B cell (primary cell): ENCODE data around the gene RAE1. TPM values are rescaled to one million over a fixed set of nuclear protein-coding genes. Genes with fewer than 3 reads are reported as not detected.

Experiments
- ATAC-seq: fragments of 200-7000 bp; cut with Tn5 transposase; one replicate; pipeline ENCODE4 v1.10.0; 2021; ENCODE audit warnings: low read depth, mild to moderate bottlenecking, moderate number of reproducible peaks, moderate library complexity
- CTCF ChIA-PET: fragments of 350-600 bp; sonication (Branson Sonifier 250); formaldehyde crosslinking; loops from one replicate; lab custom pipeline; 2021; ENCODE audit warnings: antibody characterized with exemption, inconsistent platforms; lab: Charles Lee
- POLR2A ChIA-PET: fragments of 350-600 bp; sonication (Branson Sonifier 250); formaldehyde crosslinking; loops from one replicate; lab custom pipeline; 2021; ENCODE audit warnings: antibody characterized with exemption; lab: Charles Lee
- DNase-seq: peaks from one replicate; pipeline ENCODE4 v3.0.0; 2013
- H2AFZ ChIP-seq: 2 replicates; pipeline ENCODE4 v1.6.1; 2012; ENCODE audit warnings: mild to moderate bottlenecking, low read depth, low read length; ENCODE audit not compliant: insufficient read depth, poor library complexity, severe bottlenecking
- H3K27ac ChIP-seq, 2 donors: 1 replicate in 1 of 2; 2 replicates in 1 of 2; pipeline ENCODE4 v1.5.1; 2012 to 2013; ENCODE audit warnings: low read length in 2 of 2, mild to moderate bottlenecking in 2 of 2, moderate library complexity in 1 of 2
- H3K27me3 ChIP-seq, 4 experiments: fragments of 200-600 bp in 1 of 4; sonication (generic) in 1 of 4; replicated peaks in 1 of 4; 1 replicate in 2 of 4; 2 replicates in 2 of 4; pipeline versions ENCODE4 v1.6.1 to v1.7.0; 2013 to 2016; ENCODE audit warnings: low read length in 3 of 4, mild to moderate bottlenecking in 2 of 4, mixed read lengths in 1 of 4, moderate library complexity in 1 of 4; ENCODE audit not compliant: insufficient read depth in 4 of 4, control insufficient read depth in 3 of 4; ENCODE audit errors: control extremely low read depth in 1 of 4
- H3K36me3 ChIP-seq, 2 experiments: replicated peaks in 1 of 2; 1 replicate in 1 of 2; 2 replicates in 1 of 2; pipeline versions ENCODE4 v1.6.1 to v1.7.1; 2013; ENCODE audit warnings: low read length in 1 of 2; ENCODE audit not compliant: insufficient read depth in 2 of 2, control insufficient read depth in 1 of 2; ENCODE audit errors: control extremely low read depth in 1 of 2, extremely low read depth in 1 of 2
- H3K4me1 ChIP-seq, 2 donors: fragments of 200-600 bp in 1 of 2; sonication (generic) in 1 of 2; 1 replicate in 1 of 2; 2 replicates in 1 of 2; pipeline versions ENCODE4 v1.5.1 to v1.6.1; 2013 to 2017; ENCODE audit warnings: low read length in 2 of 2; ENCODE audit not compliant: control insufficient read depth in 2 of 2, insufficient read depth in 2 of 2
- H3K4me2 ChIP-seq: replicated peaks from 2 replicates; pipeline ENCODE3; 2012; ENCODE audit warnings: mild to moderate bottlenecking, low read depth, low read length; ENCODE audit not compliant: poor library complexity, severe bottlenecking
- H3K4me3 ChIP-seq, 5 experiments: fragments of 200-600 bp in 1 of 5; sonication (generic) in 1 of 5; 1 replicate in 3 of 5; 2 replicates in 2 of 5; pipeline versions ENCODE4 v1.5.1 to v1.7.0; 2011 to 2016; ENCODE audit warnings: low read length in 4 of 5, mild to moderate bottlenecking in 4 of 5, low read depth in 2 of 5, control low read depth in 1 of 5, moderate library complexity in 1 of 5; ENCODE audit not compliant: insufficient read depth in 1 of 5; ENCODE audit errors: control extremely low read depth in 1 of 5, extremely low read depth in 1 of 5
- H3K79me2 ChIP-seq: fragments of 200-600 bp; sonication (generic); one replicate; pipeline ENCODE4 v1.6.0; 2016; ENCODE audit warnings: low read length; ENCODE audit not compliant: control insufficient read depth, insufficient read depth
- H3K9ac ChIP-seq: fragments of 200-600 bp; sonication (generic); 2 replicates; pipeline ENCODE4 v1.6.1; 2017; ENCODE audit warnings: mild to moderate bottlenecking, low read length, moderate library complexity
- H3K9me3 ChIP-seq, 3 donors: one replicate each; pipeline versions ENCODE4 v1.6.1 to v1.7.1; 2013; ENCODE audit warnings: low read length in 2 of 3; ENCODE audit not compliant: control insufficient read depth in 2 of 3, insufficient read depth in 1 of 3; ENCODE audit errors: control extremely low read depth in 1 of 3
- H4K20me1 ChIP-seq: 2 replicates; pipeline ENCODE4 v1.6.0; 2012; ENCODE audit warnings: mild to moderate bottlenecking, low read length; ENCODE audit not compliant: insufficient read depth, control insufficient read depth, poor library complexity, severe bottlenecking
- H3K27ac Mint-ChIP-seq: one replicate; pipeline ENCODE4 v1.8.0; 2021; ENCODE audit warnings: mixed read lengths
- H3K27me3 Mint-ChIP-seq: one replicate; pipeline ENCODE4 v1.8.0; 2021; ENCODE audit warnings: mixed read lengths
- H3K4me1 Mint-ChIP-seq: one replicate; pipeline ENCODE4 v1.8.0; 2021; ENCODE audit warnings: mixed read lengths
- H3K4me3 Mint-ChIP-seq: one replicate; pipeline ENCODE4 v1.8.0; 2021; ENCODE audit warnings: mixed read lengths
- H3K9me3 Mint-ChIP-seq: one replicate; pipeline ENCODE4 v1.8.0; 2022; ENCODE audit warnings: mixed read lengths; ENCODE audit not compliant: insufficient read depth
- CTCF ChIP-seq: fragments of 200-600 bp; IDR thresholded peaks from one replicate; pipeline ENCODE4 v1.8.0; 2022; ENCODE audit warnings: antibody characterized with exemption, mild to moderate bottlenecking
- EZH2 ChIP-seq: IDR thresholded peaks from 2 replicates; pipeline ENCODE4 v1.6.1; 2012; ENCODE audit warnings: borderline replicate concordance, low read depth, mild to moderate bottlenecking, moderate library complexity, low read length; ENCODE audit not compliant: insufficient read depth, poor library complexity, severe bottlenecking
- WGBS: methylation state at CpG from one replicate; pipeline ENCODE4 v1.1.5; 2013; ENCODE audit warnings: missing lambda C conversion rate; ENCODE audit not compliant: insufficient coverage; 5-methylcytosine and 5-hydroxymethylcytosine counted together
- intact Hi-C: fragments of 100-400 bp; cut with micrococcal nuclease; formaldehyde crosslinking; loops from one replicate; pipeline ENCODE4 v1.10.0; 2022
- polyA plus RNA-seq: library from polyadenylated mRNA; depleted of rRNA; stranded (reverse); fragments of >200 nt; gene quantifications from 2 replicates; pipeline ENCODE4 v1.2.3, GENCODE V29; 2012
- total RNA-seq, 2 donors: library from RNA; stranded (reverse); fragments of 120-200 nt in 1 of 2; gene quantifications; 1 replicate in 1 of 2; 2 replicates in 1 of 2; pipeline versions ENCODE4 v1.2.3 to v1.2.4, GENCODE V29; 2013 to 2022

RAE1 gene
- total and polyA plus RNA-seq, 2 donors (not counting 1 experiment from before 2014, with no cell fraction given), result 32.6 to 33.3 TPM

GRCh38 chr20:57374931-57375651 is 24.0 kb downstream of the RAE1 start:
- no peak for ATAC-seq
- WGBS, result 96% methylated on average over 12 of the region's 14 CpGs
- intact Hi-C loops, result no loop called here

More at GRCh38 chr20:57374931-57375651, 24.0 kb downstream of the RAE1 start:
- no peak overlapping the region for H2AFZ ChIP-seq
- H3K4me3 ChIP-seq, result no peak overlapping the region
- H3K4me1 ChIP-seq, result no peaks in the 10 kb centered on the region
- Mint-ChIP-seq H3K4me3 (no peak overlapping the region), H3K27me3 (no peaks in the 10 kb centered on the region), H3K27ac (no peak overlapping the region), H3K4me1 (peaks cover 5% of the 10 kb centered on the region), H3K9me3 (no peaks in the 10 kb centered on the region)
- TF ChIP-seq CTCF, result no peak
- no peak for TF ChIP-seq EZH2
- peaks cover 0 to 82% of the 10 kb centered on the region in 2 experiments for H3K36me3 ChIP-seq
- H3K9ac ChIP-seq, result no peak overlapping the region
- no peak for DNase-seq
- H3K27me3 ChIP-seq, result no peaks in the 10 kb centered on the region
- H3K9me3 ChIP-seq, result no peaks in the 10 kb centered on the region
- H3K79me2 ChIP-seq, result no peaks in the 10 kb centered on the region
- no peak overlapping the region for H3K4me2 ChIP-seq
- POLR2A ChIA-PET, result no interaction called here
- no peaks in the 10 kb centered on the region for H4K20me1 ChIP-seq
- no peak overlapping the region for H3K27ac ChIP-seq
- CTCF ChIA-PET, result interaction anchor here (0.8 to 1.5 kb wide), 3 partner anchors 121 to 124 kb away, joined by 3 to 6 read pairs (median 4); no protein-coding TSS in a partner anchor
